ENCODE data around the gene CT45A3.
"Not testable (repeated sequence)": the region's sequence is repeated elsewhere in the genome, so short reads cannot be mapped to it uniquely, and the experiment has no call there.

Gene CT45A3

DNA sequence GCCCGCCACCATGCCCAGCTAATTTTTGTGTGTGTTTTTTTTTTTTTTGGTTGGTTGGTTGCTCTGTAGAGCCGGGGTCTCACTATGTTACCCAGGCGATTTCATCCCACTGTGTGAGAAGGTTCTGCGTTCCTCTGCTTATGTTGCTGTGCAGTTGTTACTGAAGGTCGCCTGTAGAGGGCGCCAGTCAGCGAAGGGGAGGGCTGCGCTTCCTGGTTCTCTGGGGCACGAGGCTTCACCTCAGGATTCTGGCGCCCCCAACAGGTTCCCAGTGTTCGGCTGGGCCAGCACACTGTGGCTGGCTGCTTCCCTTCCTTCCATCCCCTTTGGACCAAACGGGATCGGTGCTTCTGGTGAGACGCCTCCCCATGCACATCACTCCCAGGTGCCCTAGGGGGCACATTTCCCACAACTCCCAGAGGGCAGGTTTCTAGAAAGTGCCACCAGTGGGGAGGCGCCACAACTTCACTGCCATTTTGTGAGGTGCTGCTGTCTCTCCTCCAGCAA lies 54.8 kb downstream of the CT45A3 start, which contains the start of gene CT45A1:
Gene CT45A1 (plus strand): TSS at position 457 of the 507 bp plus-strand sequence. CDS start 5,302 bp downstream, outside the sequence.
- H3K27me3 ChIP-seq (ENCODE audit: insufficient read depth, low read length); H2AFZ ChIP-seq (ENCODE audit: low read length); H3K4me2 ChIP-seq (ENCODE audit: low read length); H3K9me2 ChIP-seq (ENCODE audit: low read depth, low read length); H3K9me3 ChIP-seq (ENCODE audit: low read length); H4K20me1 ChIP-seq (ENCODE audit: insufficient read depth, low read length); H3K79me2 ChIP-seq (ENCODE audit: insufficient read depth, low read length); H3F3A ChIP-seq (ENCODE audit: insufficient read depth, low read length); H3K4me3 ChIP-seq (ENCODE audit: low read depth, low read length, poor library complexity, severe bottlenecking); H3K9ac ChIP-seq (ENCODE audit: low read length); H3K4me1 ChIP-seq (ENCODE audit: insufficient read depth, low read length, severe bottlenecking); H3K27ac ChIP-seq (ENCODE audit: low read depth, low read length, poor library complexity, severe bottlenecking); H3K36me3 ChIP-seq (ENCODE audit: insufficient read depth, low read length): not testable (repeated sequence)
- TF ChIP-seq, protein P1, sequence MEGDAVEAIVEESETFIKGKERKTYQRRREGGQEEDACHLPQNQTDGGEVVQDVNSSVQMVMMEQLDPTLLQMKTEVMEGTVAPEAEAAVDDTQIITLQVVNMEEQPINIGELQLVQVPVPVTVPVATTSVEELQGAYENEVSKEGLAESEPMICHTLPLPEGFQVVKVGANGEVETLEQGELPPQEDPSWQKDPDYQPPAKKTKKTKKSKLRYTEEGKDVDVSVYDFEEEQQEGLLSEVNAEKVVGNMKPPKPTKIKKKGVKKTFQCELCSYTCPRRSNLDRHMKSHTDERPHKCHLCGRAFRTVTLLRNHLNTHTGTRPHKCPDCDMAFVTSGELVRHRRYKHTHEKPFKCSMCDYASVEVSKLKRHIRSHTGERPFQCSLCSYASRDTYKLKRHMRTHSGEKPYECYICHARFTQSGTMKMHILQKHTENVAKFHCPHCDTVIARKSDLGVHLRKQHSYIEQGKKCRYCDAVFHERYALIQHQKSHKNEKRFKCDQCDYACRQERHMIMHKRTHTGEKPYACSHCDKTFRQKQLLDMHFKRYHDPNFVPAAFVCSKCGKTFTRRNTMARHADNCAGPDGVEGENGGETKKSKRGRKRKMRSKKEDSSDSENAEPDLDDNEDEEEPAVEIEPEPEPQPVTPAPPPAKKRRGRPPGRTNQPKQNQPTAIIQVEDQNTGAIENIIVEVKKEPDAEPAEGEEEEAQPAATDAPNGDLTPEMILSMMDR (IDR thresholded peaks at IDR 0.05; ENCODE audit: low read length) = peak; percentile 31; the same call in 1 of the 2 replicates

Data from OCI-LY1 (cell line).